ENCODE data around the gene SPTBN1. TPM values are rescaled to one million over a fixed set of nuclear protein-coding genes. Genes with fewer than 3 reads are reported as not detected.

SPTBN1 gene
- total and polyA plus RNA-seq, 2 donors (not counting 3 experiments of a cell fraction or from before 2014, with no cell fraction given), result 63.3 to 320 TPM

GRCh38 chr2:54704688-54705605 is 248.8 kb downstream of the SPTBN1 start:
- no TSS peak for BruUV-seq (replicated peaks)
- FAIRE-seq (no peak), DNase-seq (ENCODE audit: low read depth, low spot score) (peak; percentile 71)
- dilution Hi-C loops (cut with MboI; ENCODE audit: extremely low pct_ligation_motif_present, low sequenced_read_pairs), result no loop called here
- Histone ChIP-seq H3K9me3 (replicated peaks; ENCODE audit: control insufficient read depth, insufficient read depth, low read length) (no peaks in the 10 kb centered on the region), H3K4me3 (replicated peaks in 1 of 3; ENCODE audit: insufficient read depth in 1 of 3, low read depth in 1 of 3, low read length in 3 of 3) (no peak overlapping the region), H3K9me1 (replicated peaks; ENCODE audit: control insufficient read depth, extremely low read depth, insufficient read depth, low read length) (no peaks in the 10 kb centered on the region), H2AFZ (ENCODE audit: low read depth, low read length) (no peak overlapping the region), H3K27ac (ENCODE audit: insufficient read depth, low read depth, low read length) (no peak overlapping the region), H4K20me1 (replicated peaks; ENCODE audit: control insufficient read depth, extremely low read depth, insufficient read depth, low read length) (no peaks in the 10 kb centered on the region), H3K9ac (replicated peaks; ENCODE audit: extremely low read depth, insufficient read depth, low read length) (no peak overlapping the region), H3K4me2 (ENCODE audit: insufficient read depth, low read length) (no peak overlapping the region), H3K4me1 (ENCODE audit: control insufficient read depth, extremely low read depth, insufficient read depth, low read length) (peaks cover 8% of the 10 kb centered on the region), H3K27me3 (ENCODE audit: control insufficient read depth in 2 of 2, insufficient read depth in 2 of 2, low read length in 2 of 2) (peaks cover 0 to 9% of the 10 kb centered on the region in 2 experiments), H3K36me3 (ENCODE audit: control insufficient read depth in 2 of 2, extremely low read depth in 1 of 2, insufficient read depth in 2 of 2, low read length in 2 of 2) (no peaks in the 10 kb centered on the region), H3K79me2 (ENCODE audit: control insufficient read depth, insufficient read depth, low read length) (no peaks in the 10 kb centered on the region)
- TF ChIP-seq GATA2 (IDR thresholded peaks at IDR 0.05; ENCODE audit: insufficient read depth, insufficient read length, low read depth, low read length) (peak; percentile 2), FOS (IDR thresholded peaks at IDR 0.05; ENCODE audit: borderline replicate concordance, insufficient read depth, low read length) (no peak), JUN (IDR thresholded peaks at IDR 0.05; ENCODE audit: borderline replicate concordance, insufficient read depth, insufficient read length, low read depth) (no peak), CTCF (IDR thresholded peaks at IDR 0.05; ENCODE audit: extremely low read depth in 1 of 2, insufficient read depth in 1 of 2, low read depth in 1 of 2, low read length in 2 of 2) (peak; percentile 14 to 20), POLR2AphosphoS5 (IDR thresholded peaks at IDR 0.05; ENCODE audit: insufficient read depth, low read depth, low read length) (no peak)
- ChIA-PET POLR2A (interaction anchor here (0.6 to 1.1 kb wide), 2 partner anchors 19 to 598 kb away, joined by 3 read pairs; no protein-coding TSS in a partner anchor), CTCF (interaction anchor here (0.5 to 8.5 kb wide), 67 partner anchors 8 to 1282 kb away, joined by 3 to 295 read pairs (median 4); partner anchors contain the start of genes ACYP2, ASB3, CHAC2 and ERLEC1)
- intact Hi-C loops (cut with micrococcal nuclease), result loop anchor here (1.0 to 10.0 kb wide), 7 partner anchors 40 to 1280 kb away; partner anchors contain the start of gene ACYP2
